ENCODE results near the gene SAPCD1.

GRCh38 chr6:31718265-31718664 is 44.2 kb upstream of the SAPCD1 start:
- TF ChIP-seq CTCF (IDR thresholded peaks at IDR 0.05) (no peak), POLR2A (IDR thresholded peaks at IDR 0.05; ENCODE audit: low read depth) (no peak)
